ENCODE data around the gene B3GALNT2.

Gene B3GALNT2

GRCh38 chr1:235441159-235441685 lies 63.0 kb downstream of the B3GALNT2 start:
- Histone ChIP-seq H3K27me3 (replicated peaks; ENCODE audit: control insufficient read depth, insufficient read depth, low read length) (no peaks in the 10 kb centered on the region), H3K36me3 (ENCODE audit: control insufficient read depth, insufficient read depth, low read length) (peaks cover 11% of the 10 kb centered on the region), H3K4me3 (replicated peaks; ENCODE audit: low read depth, low read length) (no peak overlapping the region)
- no peak for DNase-seq (ENCODE audit: extremely low read depth, insufficient read length)
- no peak for TF ChIP-seq CTCF (IDR thresholded peaks at IDR 0.05; ENCODE audit: insufficient read depth, low read length, poor library complexity, severe bottlenecking)

GRCh38 chr1:235434001-235434400 lies 70.3 kb downstream of the B3GALNT2 start:
- DNase-seq (ENCODE audit: extremely low read depth, insufficient read length), result no peak
- no peak for TF ChIP-seq CTCF (IDR thresholded peaks at IDR 0.05; ENCODE audit: insufficient read depth, low read length, poor library complexity, severe bottlenecking)
- Histone ChIP-seq H3K4me3 (replicated peaks; ENCODE audit: low read depth, low read length) (no peak overlapping the region), H3K27me3 (replicated peaks; ENCODE audit: control insufficient read depth, insufficient read depth, low read length) (no peaks in the 10 kb centered on the region), H3K36me3 (ENCODE audit: control insufficient read depth, insufficient read depth, low read length) (peaks cover 9% of the 10 kb centered on the region)

- H3K36me3 ChIP-seq (ENCODE audit: control insufficient read depth, insufficient read depth, low read length), result peaks cover 3% of the 10 kb centered on the region
- no peak for TF ChIP-seq CTCF (IDR thresholded peaks at IDR 0.05; ENCODE audit: insufficient read depth, low read length, poor library complexity, severe bottlenecking)
- H3K4me3 ChIP-seq (replicated peaks; ENCODE audit: low read depth, low read length), result no peak overlapping the region
- DNase-seq (ENCODE audit: extremely low read depth, insufficient read length), result no peak
- no peaks in the 10 kb centered on the region for H3K27me3 ChIP-seq (replicated peaks; ENCODE audit: control insufficient read depth, insufficient read depth, low read length)
Observed at GRCh38 chr1:235430991-235431390, 73.3 kb downstream of the B3GALNT2 start.

- Histone ChIP-seq H3K36me3 (ENCODE audit: control insufficient read depth, insufficient read depth, low read length) (peaks cover 3% of the 10 kb centered on the region), H3K4me3 (replicated peaks; ENCODE audit: low read depth, low read length) (no peak overlapping the region), H3K27me3 (replicated peaks; ENCODE audit: control insufficient read depth, insufficient read depth, low read length) (no peaks in the 10 kb centered on the region)
- no peak for DNase-seq (ENCODE audit: extremely low read depth, insufficient read length)
- TF ChIP-seq CTCF (IDR thresholded peaks at IDR 0.05; ENCODE audit: insufficient read depth, low read length, poor library complexity, severe bottlenecking), result no peak
Observed at GRCh38 chr1:235429143-235429542, 75.1 kb downstream of the B3GALNT2 start.

- no peaks in the 10 kb centered on the region; the same call in none of the 2 replicates for H3K36me3 ChIP-seq (ENCODE audit: control insufficient read depth, insufficient read depth, low read length)
- no peak for DNase-seq (ENCODE audit: extremely low read depth, insufficient read length)
- H3K4me3 ChIP-seq (replicated peaks; ENCODE audit: low read depth, low read length), result no peak overlapping the region
- no peaks in the 10 kb centered on the region for H3K27me3 ChIP-seq (replicated peaks; ENCODE audit: control insufficient read depth, insufficient read depth, low read length)
- no peak for TF ChIP-seq CTCF (IDR thresholded peaks at IDR 0.05; ENCODE audit: insufficient read depth, low read length, poor library complexity, severe bottlenecking)
Observed at GRCh38 chr1:235427447-235427846, 76.8 kb downstream of the B3GALNT2 start.

- no peak for TF ChIP-seq CTCF (IDR thresholded peaks at IDR 0.05; ENCODE audit: insufficient read depth, low read length, poor library complexity, severe bottlenecking)
- no peaks in the 10 kb centered on the region; the same call in none of the 2 replicates for H3K36me3 ChIP-seq (ENCODE audit: control insufficient read depth, insufficient read depth, low read length)
- no peaks in the 10 kb centered on the region for H3K27me3 ChIP-seq (replicated peaks; ENCODE audit: control insufficient read depth, insufficient read depth, low read length)
- no peak for DNase-seq (ENCODE audit: extremely low read depth, insufficient read length)
- no peak overlapping the region for H3K4me3 ChIP-seq (replicated peaks; ENCODE audit: low read depth, low read length)
Observed at GRCh38 chr1:235426680-235427079, 77.6 kb downstream of the B3GALNT2 start.
